Activated CD4-positive, CD25-positive, alpha-beta regulatory T cell treated with anti-CD3 and anti-CD28 coated beads, Interleukin-2, amount 50 U/mL, for 24 hours (primary cell): ENCODE data around the gene KCNIP3.
"Not testable (repeated sequence)": the region's sequence is repeated elsewhere in the genome, so short reads cannot be mapped to it uniquely, and the experiment has no call there.

Experiments used
- ATAC-seq, 2 donors: fragments of 150-1000 bp; cut with Tn5 transposase; one replicate each; pipeline ENCODE4 v1.10.0; 2021; ENCODE audit warnings: mild to moderate bottlenecking in 1 of 2, moderate library complexity in 1 of 2

KCNIP3 gene

GRCh38 chr2:95387358-95387757, 90.2 kb downstream of the KCNIP3 start:
- ATAC-seq = no peak

GRCh38 chr2:95388091-95388692, 91.0 kb downstream of the KCNIP3 start:
- no peak for ATAC-seq

- ATAC-seq = no peak
These were observed 91.7 kb downstream of the KCNIP3 start for GRCh38 chr2:95388856-95389244.

GRCh38 chr2:95389245-95390119, 92.3 kb downstream of the KCNIP3 start:
- peak; percentile 68 to 76 for ATAC-seq

- ATAC-seq = no peak
These were observed 93.2 kb downstream of the KCNIP3 start for GRCh38 chr2:95390272-95390880.

- ATAC-seq = no peak
These were observed 93.8 kb downstream of the KCNIP3 start for GRCh38 chr2:95390881-95391321.

- ATAC-seq = no peak
These were observed 94.6 kb downstream of the KCNIP3 start for GRCh38 chr2:95391641-95392310.

GRCh38 chr2:95392320-95392719, 95.2 kb downstream of the KCNIP3 start:
- ATAC-seq = no peak

- ATAC-seq = no peak
These were observed 95.7 kb downstream of the KCNIP3 start for GRCh38 chr2:95392730-95393455.

GRCh38 chr2:95393901-95394300, 96.8 kb downstream of the KCNIP3 start:
- ATAC-seq = no peak

- no peak for ATAC-seq
These were observed 101.9 kb downstream of the KCNIP3 start for GRCh38 chr2:95399061-95399460.

GRCh38 chr2:95401480-95401879, 104.3 kb downstream of the KCNIP3 start:
- ATAC-seq = no peak

GRCh38 chr2:95402004-95402369, 104.8 kb downstream of the KCNIP3 start:
- peak; percentile 3 to 4 for ATAC-seq

GRCh38 chr2:95402370-95403203, 105.4 kb downstream of the KCNIP3 start, which contains the start of gene FAHD2A:
FAHD2A (plus strand) TSS chr2:95402708; CDS start chr2:95405559, 2,851 bp downstream.
- ATAC-seq = peak; percentile 95

- peak; percentile 32 to 36 for ATAC-seq
These were observed 106.1 kb downstream of the KCNIP3 start for GRCh38 chr2:95403204-95403721.

- ATAC-seq = not testable (repeated sequence)
These were observed 106.7 kb downstream of the KCNIP3 start for GRCh38 chr2:95403824-95404223.

- ATAC-seq = not testable (repeated sequence)
These were observed 107.5 kb downstream of the KCNIP3 start for GRCh38 chr2:95404676-95405075.

- not testable (repeated sequence) for ATAC-seq
These were observed 114.1 kb downstream of the KCNIP3 start for GRCh38 chr2:95411239-95411638.

- ATAC-seq = peak; percentile 67 to 81
These were observed 117.0 kb downstream of the KCNIP3 start for GRCh38 chr2:95414015-95414594.

GRCh38 chr2:95415138-95415537, 118.0 kb downstream of the KCNIP3 start:
- not testable (repeated sequence) for ATAC-seq

GRCh38 chr2:95415561-95415960, 118.4 kb downstream of the KCNIP3 start:
- ATAC-seq = not testable (repeated sequence)
